GM21717 (cell line): Measurements from ENCODE around the gene SCP2D1.

Experiments
- ATAC-seq: cut with Tn5 transposase; IDR thresholded peaks from one replicate; pipeline ENCODE4 v1.9.1; 2021; ENCODE audit warnings: mild to moderate bottlenecking, moderate library complexity; ENCODE audit not compliant: unreplicated experiment

The SCP2D1 gene

GRCh38 chr20:18811904-18812303 is 1.7 kb upstream of the SCP2D1 start:
- ATAC-seq: no peak

DNA sequence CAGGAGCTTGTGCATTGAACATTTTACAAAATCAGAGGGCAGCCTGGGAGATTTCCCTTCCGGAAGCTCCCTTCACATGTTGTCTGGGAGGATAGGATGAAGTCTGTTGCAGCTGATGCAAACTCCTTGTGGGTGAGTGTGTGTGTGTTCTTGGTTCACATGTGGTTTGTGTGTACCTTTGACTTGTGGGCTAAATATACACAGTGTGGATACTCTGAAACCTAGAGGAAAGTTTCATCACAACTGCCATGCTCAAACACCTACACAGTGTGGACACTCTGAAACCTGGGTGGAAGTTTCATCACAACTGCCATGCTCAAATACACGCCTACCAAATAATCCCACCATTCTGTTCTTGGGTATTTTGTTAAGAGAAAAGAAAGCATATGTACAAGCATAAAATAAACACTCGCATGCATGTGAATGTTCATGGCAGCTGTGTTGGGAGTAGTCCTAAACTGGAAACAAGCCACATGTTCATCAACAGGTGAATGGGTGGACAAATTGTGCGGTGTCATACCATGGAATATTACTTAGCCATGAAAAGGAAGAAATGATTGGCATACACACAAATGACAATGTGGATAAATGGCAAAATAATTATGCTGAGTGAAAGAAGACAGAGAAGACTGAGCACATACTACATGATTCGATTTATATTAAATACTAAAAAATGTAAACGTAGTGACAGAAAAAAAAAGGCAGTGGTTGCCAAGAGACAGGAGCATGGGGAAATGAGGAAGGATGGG is 1.8 kb downstream of the SCP2D1 start:
- ATAC-seq: no peak

GRCh38 chr20:18822832-18823231 is 9.2 kb downstream of the SCP2D1 start:
- ATAC-seq: no peak

DNA sequence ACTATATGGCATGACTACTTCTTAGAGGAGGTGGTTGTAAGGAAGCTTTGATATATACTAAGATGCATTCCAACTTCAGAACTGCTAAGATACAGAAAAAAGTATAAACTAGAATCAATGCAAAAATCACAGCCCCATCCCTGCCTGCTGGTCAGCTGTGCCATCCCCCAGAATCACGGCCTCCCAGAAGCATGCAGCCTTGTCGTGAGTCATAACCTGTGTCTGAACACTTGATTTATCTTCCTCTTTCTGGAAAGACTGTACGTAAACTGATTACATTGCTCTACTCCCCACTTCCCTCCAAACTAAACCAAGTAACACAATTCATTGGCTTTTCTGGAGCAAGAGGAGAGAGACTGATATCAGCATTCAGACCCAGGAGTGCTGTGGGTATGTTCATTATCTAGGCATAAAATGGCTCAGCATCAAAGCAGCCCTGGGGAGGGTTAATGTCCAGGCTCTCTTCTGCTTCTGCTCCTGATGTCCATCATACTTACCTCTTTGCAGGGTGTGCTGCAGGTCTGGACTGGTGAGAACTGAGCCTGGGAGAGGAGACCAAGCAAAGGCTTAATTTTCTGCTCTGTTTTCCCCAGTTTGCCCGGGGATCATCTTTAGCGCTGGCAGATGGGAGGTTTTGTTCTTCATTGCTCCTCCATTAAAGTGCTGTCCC is 18.4 kb downstream of the SCP2D1 start:
- no peak for ATAC-seq

DNA sequence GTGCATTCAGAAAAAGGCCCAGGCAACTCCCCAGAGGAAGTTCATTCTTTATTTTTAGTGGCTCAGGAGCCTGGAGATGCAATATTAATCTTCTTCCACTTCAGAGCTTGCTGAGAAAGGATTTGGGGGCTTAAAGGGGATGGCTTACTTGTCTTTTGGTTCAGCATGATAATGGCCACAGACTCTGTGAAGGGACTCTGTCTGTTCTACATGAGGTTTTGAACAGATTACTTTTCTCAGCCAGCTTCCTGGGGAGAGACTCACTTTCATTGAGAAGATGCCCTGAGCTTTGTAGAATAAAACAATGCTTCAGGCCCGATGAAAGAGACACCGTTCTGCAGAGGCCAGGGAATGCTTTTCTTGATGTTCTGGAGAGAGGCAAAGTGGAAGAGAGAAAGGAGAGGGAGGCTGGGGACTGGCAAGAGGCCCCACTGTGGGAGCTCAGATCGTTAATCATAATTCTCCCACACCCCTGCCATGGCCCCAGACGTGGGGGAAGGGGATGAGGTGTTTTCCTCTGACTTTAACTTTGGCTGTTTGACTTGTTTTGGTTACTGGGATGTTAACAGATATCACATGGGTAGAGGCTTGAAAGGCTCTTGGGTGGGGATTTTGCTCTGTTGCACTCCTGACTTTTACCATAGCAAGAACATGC is 19.1 kb downstream of the SCP2D1 start:
- ATAC-seq: no peak

GRCh38 chr20:18835466-18836256 is 22.1 kb downstream of the SCP2D1 start:
- ATAC-seq: no peak

- no peak for ATAC-seq
Observed at GRCh38 chr20:18837718-18838117, 24.1 kb downstream of the SCP2D1 start.

DNA sequence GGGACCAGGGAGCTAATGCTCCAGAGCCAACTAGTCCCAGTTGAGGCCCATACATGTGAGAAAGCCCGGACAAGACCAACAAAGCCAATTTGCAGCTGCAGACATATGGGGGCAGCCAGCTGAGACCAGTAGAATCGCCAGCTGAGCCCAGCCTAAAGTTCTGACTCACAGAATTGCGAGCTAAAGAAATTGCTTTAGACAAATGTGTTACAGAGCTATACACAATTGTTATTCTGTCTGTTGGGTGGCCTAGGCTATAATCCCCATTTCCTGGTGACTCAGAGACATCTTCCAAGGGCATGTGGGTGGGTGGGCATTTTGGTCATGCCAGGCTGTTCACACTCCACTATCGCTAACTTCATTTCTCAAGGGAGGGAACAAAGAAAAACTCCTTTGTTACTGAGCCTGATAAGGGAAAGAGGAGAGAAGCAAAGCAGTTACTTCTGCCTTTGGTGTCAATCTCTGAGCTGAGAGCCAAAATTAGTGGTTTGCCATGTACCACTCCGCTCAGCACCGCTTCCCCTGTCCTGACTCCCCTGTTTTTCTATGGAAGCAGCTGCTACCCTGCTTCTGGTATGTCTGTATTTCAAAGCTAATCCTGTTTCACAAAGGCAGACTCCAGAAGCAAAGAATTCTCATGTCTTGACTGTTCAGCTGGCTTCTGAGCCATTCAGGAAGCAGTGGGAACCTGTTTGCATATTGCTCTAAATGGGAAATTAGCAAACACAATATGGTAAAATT is 26.1 kb downstream of the SCP2D1 start:
- ATAC-seq: no peak

DNA sequence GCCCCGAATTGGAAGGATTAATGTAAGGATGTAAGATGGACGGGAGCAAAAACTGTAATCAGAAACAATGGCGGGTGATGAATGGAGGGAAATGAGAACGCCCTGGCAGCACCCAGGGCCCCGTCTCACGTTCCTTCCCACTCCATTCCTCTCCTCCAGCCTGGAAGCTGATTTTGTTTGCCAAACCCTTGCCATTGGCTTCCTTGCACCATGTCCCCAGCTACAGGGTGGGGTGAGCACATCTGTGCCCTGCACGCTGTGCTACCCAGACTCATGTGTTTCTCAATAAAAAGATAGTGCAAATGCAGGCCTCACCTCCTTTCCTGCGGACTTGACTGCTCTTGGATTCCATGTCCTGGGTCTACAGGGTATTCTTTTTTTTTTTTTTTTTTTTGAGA is 26.7 kb downstream of the SCP2D1 start:
- no peak for ATAC-seq

- no peak for ATAC-seq
Observed at GRCh38 chr20:18845017-18845416, 31.4 kb downstream of the SCP2D1 start.

GRCh38 chr20:18847226-18847755 is 33.7 kb downstream of the SCP2D1 start:
- ATAC-seq: no peak

GRCh38 chr20:18849131-18849530 is 35.5 kb downstream of the SCP2D1 start:
- ATAC-seq: no peak

- ATAC-seq: no peak
Observed at GRCh38 chr20:18851629-18852028, 38.0 kb downstream of the SCP2D1 start.

GRCh38 chr20:18852318-18852717 is 38.7 kb downstream of the SCP2D1 start:
- ATAC-seq: no peak

DNA sequence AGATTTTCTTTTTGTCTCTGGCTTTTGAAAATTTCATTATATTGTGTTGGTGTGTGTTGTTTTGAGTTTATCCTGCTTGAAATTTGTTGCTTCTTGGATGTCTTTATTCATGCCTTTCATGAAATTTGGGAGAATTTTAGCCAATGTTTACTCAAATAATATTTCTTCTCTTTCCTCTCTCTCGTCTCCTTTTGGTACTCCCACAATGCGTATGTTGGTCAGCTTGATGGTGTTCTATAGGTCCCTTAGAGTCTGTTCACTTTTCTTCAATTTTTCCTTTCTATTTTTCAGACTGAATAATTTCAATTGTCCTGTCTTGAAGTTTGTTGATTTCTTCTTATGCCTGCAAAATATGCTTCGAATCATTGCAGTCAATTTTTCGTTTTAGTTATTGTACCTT is 39.6 kb downstream of the SCP2D1 start:
- no peak for ATAC-seq

- no peak for ATAC-seq
Observed at GRCh38 chr20:18853946-18854646, 40.5 kb downstream of the SCP2D1 start.

- no peak for ATAC-seq
Observed at GRCh38 chr20:18855882-18856281, 42.3 kb downstream of the SCP2D1 start.

DNA sequence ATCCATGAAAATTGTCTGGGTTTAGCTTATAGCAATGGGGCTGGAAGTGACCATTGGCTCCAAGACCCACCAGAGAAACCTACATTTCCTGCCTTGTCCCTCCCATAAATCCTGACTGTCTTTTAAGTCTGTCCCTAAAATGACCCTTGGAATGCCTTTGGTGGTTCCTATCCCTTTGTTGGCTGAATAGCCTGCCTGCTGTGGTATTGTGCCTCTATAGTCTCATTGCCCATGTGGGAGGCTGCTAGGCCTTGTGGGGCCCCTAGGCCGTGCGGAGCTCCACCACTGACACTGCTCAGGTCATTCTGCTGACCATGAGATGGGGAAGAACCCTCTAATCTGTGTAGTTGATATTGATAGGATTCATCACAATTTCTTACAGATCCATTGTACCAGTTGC is 43.3 kb downstream of the SCP2D1 start:
- ATAC-seq: no peak

GRCh38 chr20:18857640-18858039 is 44.1 kb downstream of the SCP2D1 start:
- ATAC-seq: no peak

- ATAC-seq: no peak
Observed at GRCh38 chr20:18858816-18859215, 45.2 kb downstream of the SCP2D1 start.
